Parathyroid adenoma (tissue), 2 donors: ENCODE measurements around the gene PKNOX1.
"Not testable (repeated sequence)": the region's sequence is repeated elsewhere in the genome, so short reads cannot be mapped to it uniquely, and the experiment has no call there.

Experiments
- H2AFZ ChIP-seq: fragments of 300-600 bp; sonication (generic); one replicate; pipeline ENCODE4 v1.7.0; 2017; ENCODE audit warnings: antibody characterized with exemption, mild to moderate bottlenecking
- H3K27ac ChIP-seq: fragments of 300-600 bp; sonication (generic); one replicate; pipeline ENCODE4 v1.7.0; 2017
- H3K27me3 ChIP-seq: fragments of 300-600 bp; sonication (generic); one replicate; pipeline ENCODE4 v1.7.0; 2017; ENCODE audit warnings: low read length; ENCODE audit not compliant: control insufficient read depth, insufficient read depth
- H3K36me3 ChIP-seq: fragments of 300-600 bp; sonication (generic); one replicate; pipeline ENCODE4 v1.7.0; 2017; ENCODE audit warnings: low read length; ENCODE audit not compliant: control insufficient read depth, insufficient read depth
- H3K4me1 ChIP-seq: fragments of 300-600 bp; sonication (generic); one replicate; pipeline ENCODE4 v1.7.0; 2017; ENCODE audit warnings: control low read depth
- H3K4me2 ChIP-seq: fragments of 300-600 bp; sonication (generic); one replicate; pipeline ENCODE4 v1.7.0; 2017; ENCODE audit warnings: low read length
- H3K4me3 ChIP-seq: fragments of 300-600 bp; sonication (generic); one replicate; pipeline ENCODE4 v1.7.0; 2017; ENCODE audit warnings: low read depth, low read length
- H3K79me2 ChIP-seq: fragments of 300-600 bp; sonication (generic); one replicate; pipeline ENCODE4 v1.7.0; 2017; ENCODE audit warnings: control low read depth
- H3K9ac ChIP-seq: fragments of 300-600 bp; sonication (generic); one replicate; pipeline ENCODE4 v1.7.0; 2017; ENCODE audit warnings: mild to moderate bottlenecking
- H3K9me3 ChIP-seq: fragments of 300-600 bp; sonication (generic); one replicate; pipeline ENCODE4 v1.7.0; 2017; ENCODE audit warnings: low read length; ENCODE audit not compliant: control insufficient read depth
- CTCF ChIP-seq: fragments of 300-600 bp; sonication (generic); IDR thresholded peaks from one replicate; pipeline ENCODE4 v1.7.0; 2017; ENCODE audit warnings: antibody characterized with exemption, mild to moderate bottlenecking
- donor health status: primary hyperparathyroidism.

Gene PKNOX1

DNA sequence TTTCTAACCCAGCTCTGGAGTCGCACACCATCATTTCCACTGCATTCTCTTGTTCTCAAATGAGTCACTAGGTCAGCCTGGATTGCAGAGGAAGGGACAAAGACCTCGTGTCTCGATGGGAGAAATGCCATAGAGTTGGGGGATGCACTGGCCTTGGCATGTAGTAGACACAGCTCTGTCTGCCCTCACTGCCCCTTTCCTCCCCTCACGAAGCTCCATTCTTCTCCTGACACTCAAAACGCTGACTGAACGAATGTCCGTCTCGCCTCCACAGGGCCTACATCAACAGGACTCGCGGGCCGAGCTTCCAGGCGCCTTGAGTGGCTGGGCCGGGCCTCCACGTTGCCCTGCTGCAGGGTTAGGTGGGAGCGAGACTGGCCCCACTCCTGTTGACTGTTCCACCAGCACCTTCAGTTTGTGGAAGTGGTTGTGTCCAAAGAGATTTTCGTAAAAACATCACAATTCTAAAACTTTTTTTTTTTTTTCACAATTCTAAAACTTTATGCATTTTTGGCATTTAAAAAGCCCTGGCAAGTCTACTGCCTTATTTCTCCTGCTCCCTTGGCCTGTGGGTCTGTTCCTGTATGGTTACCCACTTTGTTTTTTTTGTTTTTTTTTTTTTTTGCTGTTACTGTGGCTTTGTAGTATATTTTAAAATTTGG, 18.8 kb downstream of the PKNOX1 start:
- no peak overlapping the region for H3K4me2 ChIP-seq
- H3K27me3 ChIP-seq = no peaks in the 10 kb centered on the region
- H3K27ac ChIP-seq = no peak overlapping the region
- no peak for TF ChIP-seq CTCF
- peaks cover 2% of the 10 kb centered on the region for H3K79me2 ChIP-seq
- no peaks in the 10 kb centered on the region for H3K9me3 ChIP-seq
- no peak overlapping the region for H3K4me3 ChIP-seq
- no peaks in the 10 kb centered on the region for H3K36me3 ChIP-seq
- H3K4me1 ChIP-seq = no peaks in the 10 kb centered on the region
- no peak overlapping the region for H3K9ac ChIP-seq
- H2AFZ ChIP-seq = no peak overlapping the region

DNA sequence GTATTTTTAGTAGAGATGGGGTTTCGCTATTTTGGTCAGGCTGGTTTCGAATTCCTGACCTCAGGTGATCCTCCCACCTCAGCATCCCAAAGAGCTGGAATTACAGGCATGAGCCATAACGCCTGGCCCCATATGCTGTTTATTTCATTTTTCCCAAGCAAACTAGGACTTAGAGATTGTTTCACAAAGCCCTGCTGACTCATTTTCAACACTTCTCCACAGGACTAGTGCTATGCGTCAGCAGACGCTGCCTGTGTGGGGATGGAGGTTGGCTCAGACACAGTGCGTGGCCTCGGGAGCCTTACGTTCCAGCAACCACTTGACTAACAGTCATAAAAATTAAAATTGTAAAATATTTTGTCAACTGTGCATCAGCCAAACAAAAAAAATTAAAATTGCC, 22.7 kb downstream of the PKNOX1 start:
- no peak overlapping the region for H3K27ac ChIP-seq
- H2AFZ ChIP-seq = no peak overlapping the region
- no peak overlapping the region for H3K4me3 ChIP-seq
- H3K9ac ChIP-seq = no peak overlapping the region
- H3K79me2 ChIP-seq = peaks cover 5% of the 10 kb centered on the region
- H3K36me3 ChIP-seq = no peaks in the 10 kb centered on the region
- no peak overlapping the region for H3K4me2 ChIP-seq
- no peak for TF ChIP-seq CTCF
- H3K9me3 ChIP-seq = no peaks in the 10 kb centered on the region
- H3K27me3 ChIP-seq = no peaks in the 10 kb centered on the region
- H3K4me1 ChIP-seq = no peaks in the 10 kb centered on the region

DNA sequence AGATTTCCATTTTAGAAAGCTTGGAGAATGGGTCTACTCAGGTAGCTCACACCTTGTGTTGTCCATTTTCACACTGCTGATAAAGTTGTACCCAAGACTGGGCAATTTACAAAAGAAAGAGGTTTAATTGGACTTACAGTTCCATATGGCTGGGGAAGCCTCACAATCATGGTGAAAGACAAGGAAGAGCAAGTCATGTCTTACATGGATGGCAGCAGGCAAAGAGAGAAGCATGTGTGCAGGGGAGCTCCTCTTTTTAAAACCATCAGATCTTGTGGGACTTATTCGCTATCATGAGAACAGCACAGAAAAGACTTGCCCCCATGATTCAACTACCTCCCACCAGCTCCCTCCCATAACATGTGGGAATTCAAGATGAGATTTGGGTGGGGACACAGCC, 23.6 kb downstream of the PKNOX1 start:
- not testable (repeated sequence) for H3K36me3 ChIP-seq, H3K9ac ChIP-seq, H3K27me3 ChIP-seq, H2AFZ ChIP-seq, H3K9me3 ChIP-seq, H3K79me2 ChIP-seq, H3K4me2 ChIP-seq, H3K4me1 ChIP-seq, H3K4me3 ChIP-seq, H3K27ac ChIP-seq

GRCh38 chr21:42999152-42999551, 24.8 kb downstream of the PKNOX1 start:
- not testable (repeated sequence) for H2AFZ ChIP-seq, H3K27me3 ChIP-seq, H3K79me2 ChIP-seq, H3K9me3 ChIP-seq, H3K9ac ChIP-seq, H3K36me3 ChIP-seq, H3K4me1 ChIP-seq, H3K4me2 ChIP-seq, H3K27ac ChIP-seq, H3K4me3 ChIP-seq

DNA sequence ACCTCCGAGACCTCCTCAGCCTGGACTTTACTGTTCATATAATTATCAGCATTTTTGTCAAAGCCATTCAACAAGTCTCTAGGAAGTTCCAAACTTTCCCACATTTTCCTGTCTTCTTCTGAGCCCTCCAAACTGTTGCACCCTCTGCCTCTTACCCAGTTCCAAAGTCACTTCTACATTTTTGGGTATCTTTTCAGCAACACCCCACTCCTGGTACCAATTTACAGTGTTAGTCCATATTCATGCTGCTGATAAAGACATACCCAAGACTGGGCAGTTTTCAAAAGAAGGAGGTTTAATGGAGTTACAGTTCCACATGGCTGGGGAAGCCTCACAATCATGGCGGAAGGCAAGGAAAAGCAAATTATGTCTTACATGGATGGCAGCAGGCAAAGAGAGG, 25.7 kb downstream of the PKNOX1 start:
- not testable (repeated sequence) for H3K36me3 ChIP-seq, H3K9me3 ChIP-seq, H3K79me2 ChIP-seq, H3K4me2 ChIP-seq, H3K27me3 ChIP-seq, H2AFZ ChIP-seq, H3K4me3 ChIP-seq, H3K9ac ChIP-seq, H3K4me1 ChIP-seq, H3K27ac ChIP-seq

DNA sequence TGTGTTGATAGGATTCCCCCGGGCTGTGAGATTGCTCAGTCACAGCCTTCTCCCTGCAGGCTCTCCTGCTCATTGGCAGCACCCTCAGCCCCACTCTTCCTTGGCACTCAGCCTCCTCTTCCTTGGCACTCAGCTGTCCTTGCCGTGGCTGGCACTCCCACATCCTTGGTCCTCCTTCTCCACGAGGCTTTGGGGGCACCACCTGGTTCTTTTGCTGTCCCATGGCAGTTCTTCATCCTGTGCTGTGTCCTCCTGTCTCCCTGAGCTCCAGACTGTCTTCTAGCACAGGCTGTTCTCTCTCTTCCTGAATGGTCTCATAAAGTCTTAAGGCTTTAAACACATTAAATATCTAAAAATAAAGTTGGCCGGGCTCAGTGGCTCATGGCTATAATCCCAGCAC, 27.0 kb downstream of the PKNOX1 start:
- Histone ChIP-seq H3K4me3 (no peak overlapping the region), H3K9me3 (no peaks in the 10 kb centered on the region), H3K9ac (no peak overlapping the region), H3K79me2 (peaks cover 5% of the 10 kb centered on the region), H3K36me3 (no peaks in the 10 kb centered on the region), H2AFZ (no peak overlapping the region), H3K27me3 (no peaks in the 10 kb centered on the region), H3K27ac (no peak overlapping the region), H3K4me2 (no peak overlapping the region), H3K4me1 (no peaks in the 10 kb centered on the region)
- no peak for TF ChIP-seq CTCF
